T-cell (primary cell): ENCODE results near the gene ZNF335. TPM values are rescaled to one million over a fixed set of nuclear protein-coding genes. Genes with fewer than 3 reads are reported as not detected.
A peak's percentile ranks its signal among the peaks of the same experiment; 100 is the strongest.

Experiments
- ATAC-seq, 4 experiments: fragments of 200-7000 bp in 3 of 4; fragments of 150-1000 bp in 1 of 4; cut with Tn5 transposase; replicated peaks in 1 of 4; 1 replicate in 3 of 4; 2 replicates in 1 of 4; pipeline ENCODE4 v1.10.0; 2021; ENCODE audit warnings: moderate library complexity in 3 of 4, mild to moderate bottlenecking in 2 of 4, moderate number of reproducible peaks in 1 of 4
- CTCF ChIA-PET, 2 donors: fragments of 300-600 bp; sonication (Branson Sonifier 250); formaldehyde crosslinking; loops; one replicate each; lab custom pipeline; 2022; ENCODE audit warnings: antibody characterized with exemption in 2 of 2; lab: Charles Lee
- POLR2A ChIA-PET, 2 donors: fragments of 300-600 bp; sonication (Branson Sonifier 250); formaldehyde crosslinking; loops; one replicate each; lab custom pipeline; 2022; ENCODE audit warnings: antibody characterized with exemption in 2 of 2; lab: Charles Lee
- DNase-seq, 35 experiments: peaks; one replicate each; pipeline versions ENCODE4 v3.0.0 to v3.0.0-alpha.2; 2013 to 2023
- H3K27ac ChIP-seq: one replicate; pipeline ENCODE4 v1.5.1; 2013; ENCODE audit warnings: low read length
- H3K27me3 ChIP-seq, 2 experiments: replicated peaks in 1 of 2; 1 replicate in 1 of 2; 2 replicates in 1 of 2; pipeline versions ENCODE4 v1.6.1 to v1.7.0; 2013; ENCODE audit warnings: low read length in 1 of 2, mixed read lengths in 1 of 2; ENCODE audit not compliant: control insufficient read depth in 2 of 2, insufficient read depth in 2 of 2; ENCODE audit errors: extremely low read depth in 1 of 2
- H3K36me3 ChIP-seq, 2 donors: 1 replicate in 1 of 2; 2 replicates in 1 of 2; pipeline versions ENCODE4 v1.6.1 to v1.7.0; 2013; ENCODE audit warnings: low read length in 1 of 2; ENCODE audit not compliant: control insufficient read depth in 2 of 2, insufficient read depth in 1 of 2; ENCODE audit errors: extremely low read depth in 1 of 2
- H3K4me1 ChIP-seq, 2 experiments: 1 replicate in 1 of 2; 2 replicates in 1 of 2; pipeline versions ENCODE4 v1.6.1 to v1.7.0; 2013; ENCODE audit warnings: low read length in 2 of 2, mixed read lengths in 1 of 2; ENCODE audit not compliant: insufficient read depth in 2 of 2, control insufficient read depth in 1 of 2; ENCODE audit errors: extremely low read depth in 1 of 2
- H3K4me3 ChIP-seq, 2 donors: 1 replicate in 1 of 2; 2 replicates in 1 of 2; pipeline versions ENCODE4 v1.5.1 to v1.7.0; 2013; ENCODE audit warnings: mild to moderate bottlenecking in 2 of 2, low read length in 1 of 2, moderate library complexity in 1 of 2; ENCODE audit not compliant: control insufficient read depth in 1 of 2; ENCODE audit errors: extremely low read depth in 1 of 2
- H3K9me3 ChIP-seq: 2 replicates; pipeline ENCODE4 v1.7.0; 2013
- H3K27ac Mint-ChIP-seq, 2 donors: one replicate each; pipeline ENCODE4 v1.8.0; 2020 to 2021; ENCODE audit warnings: mild to moderate bottlenecking in 2 of 2, mixed read lengths in 2 of 2
- H3K27me3 Mint-ChIP-seq, 2 donors: one replicate each; pipeline ENCODE4 v1.8.0; 2021 to 2022; ENCODE audit warnings: mixed read lengths in 2 of 2
- H3K36me3 Mint-ChIP-seq: one replicate; pipeline ENCODE4 v1.8.0; 2021; ENCODE audit warnings: mixed read lengths
- H3K4me1 Mint-ChIP-seq, 3 donors: one replicate each; pipeline ENCODE4 v1.8.0; 2020 to 2022; ENCODE audit warnings: mixed read lengths in 3 of 3, mild to moderate bottlenecking in 1 of 3
- H3K4me3 Mint-ChIP-seq, 3 donors: one replicate each; pipeline ENCODE4 v1.8.0; 2020 to 2022; ENCODE audit warnings: mild to moderate bottlenecking in 3 of 3, mixed read lengths in 3 of 3, moderate library complexity in 3 of 3
- H3K9me3 Mint-ChIP-seq, 3 donors: one replicate each; pipeline ENCODE4 v1.8.0; 2020 to 2022; ENCODE audit warnings: mixed read lengths in 3 of 3
- WGBS: methylation state at CpG from one replicate; pipeline ENCODE4 v1.1.5; 2013; ENCODE audit warnings: missing lambda C conversion rate; ENCODE audit not compliant: insufficient coverage; 5-methylcytosine and 5-hydroxymethylcytosine counted together
- total RNA-seq, 35 experiments: library from RNA in 6 of 35; stranded (reverse) in 6 of 35; fragments of 120-200 nt in 1 of 35; gene quantifications; one replicate each; pipeline versions ENCODE4 v1.2.1 to v1.2.4 and lab custom pipeline; 2013 to 2026

ZNF335 gene
- total RNA-seq, 5 donors from 2014 or later (not counting 1 experiment from before 2014, with no cell fraction given) = 58.6 to 106 (median 68.3) TPM

DNA sequence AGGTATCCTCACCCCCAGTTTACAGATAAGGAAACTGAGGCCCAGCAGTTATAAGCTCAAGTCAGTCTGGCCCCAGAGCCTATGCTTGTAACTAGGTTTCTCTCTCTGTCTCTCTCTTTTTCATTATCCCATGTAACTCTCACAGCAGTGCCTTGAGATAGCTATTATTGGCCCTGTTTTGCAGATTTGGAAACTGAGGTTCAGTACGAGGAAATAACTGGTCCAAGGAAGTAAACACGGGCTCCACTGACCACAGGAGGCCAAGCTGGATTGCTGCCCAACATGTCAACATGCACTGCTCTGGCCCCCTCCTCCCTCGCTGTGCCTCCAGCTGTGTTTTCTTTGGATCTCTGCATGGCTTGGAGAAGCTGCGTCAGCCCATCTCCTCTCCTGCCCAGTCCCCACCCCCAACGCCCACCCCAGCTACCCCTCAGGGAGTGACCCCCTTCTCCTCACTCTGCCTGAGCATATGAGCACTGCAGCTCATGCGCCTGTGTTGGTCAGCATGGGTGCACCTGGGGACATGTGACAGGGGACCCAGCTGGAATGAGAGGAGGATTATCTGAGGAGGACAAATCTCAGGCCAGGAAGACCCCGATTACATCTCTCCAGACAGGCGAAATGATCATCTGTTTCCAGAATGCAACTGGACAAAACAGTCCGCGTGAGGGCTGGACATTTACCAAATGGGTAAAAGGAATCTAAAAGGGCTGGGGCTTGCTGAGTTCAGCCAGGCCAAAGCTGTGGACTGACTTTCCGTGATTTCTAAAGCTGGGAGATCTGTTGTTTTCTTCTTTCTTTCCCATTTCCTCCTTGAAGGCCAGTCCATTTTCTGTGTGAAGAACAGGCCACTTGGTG is 52.2 kb downstream of the ZNF335 start:
- ATAC-seq = no peak
- no peaks in the 10 kb centered on the region for H3K36me3 Mint-ChIP-seq

DNA sequence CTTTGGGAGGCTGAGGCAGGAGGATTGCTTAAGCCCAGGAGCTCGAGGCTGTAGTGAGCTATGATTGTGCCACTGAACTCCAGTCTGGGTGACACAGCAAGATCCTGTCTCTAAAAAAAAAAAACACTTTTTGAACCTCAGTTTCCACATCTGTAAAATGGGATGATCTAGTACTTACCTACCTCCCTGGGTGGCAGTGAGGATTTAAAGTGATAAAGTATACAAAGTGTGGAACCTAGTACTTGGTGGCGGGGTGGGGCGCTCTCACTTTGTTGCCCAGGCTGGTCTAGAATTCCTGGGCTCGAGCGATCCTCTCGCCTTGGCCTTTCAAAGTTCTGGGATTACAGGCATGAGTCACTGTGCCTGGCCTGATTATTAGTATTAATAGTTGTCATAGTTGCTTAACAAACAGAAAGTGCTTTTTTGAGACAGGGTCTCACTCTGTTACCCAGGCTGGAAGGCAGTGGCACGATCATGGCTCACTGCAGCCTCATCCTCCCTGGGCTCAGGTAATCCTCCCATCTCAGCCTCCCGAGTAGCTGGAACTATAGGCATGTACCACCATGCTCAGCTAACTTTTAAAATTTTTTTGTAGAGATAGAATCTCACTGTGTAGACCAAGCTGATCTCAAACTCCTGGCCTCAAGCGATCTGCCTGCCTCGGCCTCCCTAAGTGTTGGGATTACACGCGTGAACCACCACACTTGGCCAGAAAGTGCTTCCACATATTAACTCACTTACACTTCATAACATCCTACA is 53.0 kb downstream of the ZNF335 start:
- Histone ChIP-seq H3K4me3 (no peak overlapping the region), H3K4me1 (no peaks in the 10 kb centered on the region), H3K27me3 (peaks cover 0 to 59% of the 10 kb centered on the region in 2 experiments), H3K27ac (no peak overlapping the region), H3K36me3 (no peaks in the 10 kb centered on the region), H3K9me3 (no peaks in the 10 kb centered on the region)
- WGBS = 100% methylated on average over 4 of the region's 12 CpGs
- CTCF ChIA-PET = interaction anchor here in 1 of 2 donors (1.0 kb wide), 1 partner anchor 166 kb away, joined by 3 read pairs; no protein-coding TSS in a partner anchor
- Mint-ChIP-seq H3K4me1 (no peaks in the 10 kb centered on the region), H3K27me3 (peaks cover 31 to 46% of the 10 kb centered on the region in 2 donors), H3K4me3 (no peak overlapping the region), H3K9me3 (no peaks in the 10 kb centered on the region), H3K27ac (no peak overlapping the region), H3K36me3 (no peaks in the 10 kb centered on the region)
- no peak for ATAC-seq
- DNase-seq = no peak
- POLR2A ChIA-PET = no interaction called here

More for the DNA sequence above, 52.2 kb downstream of the ZNF335 start:
- Histone ChIP-seq H3K27me3 (peaks cover 0 to 56% of the 10 kb centered on the region in 2 experiments), H3K4me3 (no peak overlapping the region), H3K9me3 (no peaks in the 10 kb centered on the region), H3K36me3 (no peaks in the 10 kb centered on the region), H3K27ac (no peak overlapping the region), H3K4me1 (peaks cover 0 to 3% of the 10 kb centered on the region in 2 experiments)
- ChIA-PET CTCF (interaction anchor here in 1 of 2 donors (1.0 kb wide), 1 partner anchor 165 kb away, joined by 3 read pairs; no protein-coding TSS in a partner anchor), POLR2A (no interaction called here)
- no peak for DNase-seq
- 17% methylated on average over 2 of the region's 11 CpGs for WGBS
- Mint-ChIP-seq H3K9me3 (no peaks in the 10 kb centered on the region), H3K4me1 (peaks cover 0 to 5% (median 3%) of the 10 kb centered on the region in 3 donors), H3K4me3 (no peak overlapping the region), H3K27me3 (peaks cover 24 to 41% of the 10 kb centered on the region in 2 donors), H3K27ac (no peak overlapping the region)

DNA sequence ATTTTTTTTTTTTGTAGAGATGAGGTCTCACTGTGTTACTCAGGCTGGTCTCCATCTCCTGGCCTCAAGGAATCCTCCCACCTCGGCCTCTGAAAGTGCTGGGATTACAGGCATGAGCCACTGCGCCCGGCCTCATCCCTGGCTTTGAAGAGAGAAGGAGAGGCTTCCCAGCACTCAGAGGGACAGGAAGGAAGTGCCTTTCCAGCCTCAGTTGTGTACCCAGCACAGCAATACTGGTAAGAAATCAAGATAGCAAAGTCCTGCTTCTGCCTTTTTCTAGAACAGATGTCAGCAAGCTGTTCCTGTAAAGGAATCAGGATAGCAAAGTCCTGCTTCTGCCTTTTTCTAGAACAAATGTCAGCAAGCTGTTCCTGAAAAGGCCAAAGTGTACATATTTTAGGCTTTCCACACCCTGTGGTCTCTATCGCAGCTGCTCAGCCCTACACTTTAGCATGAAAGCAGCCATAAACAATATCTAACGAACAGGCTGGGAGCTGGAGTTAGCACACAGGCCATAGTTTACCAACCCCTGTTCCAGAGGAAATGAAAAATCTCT is 53.7 kb downstream of the ZNF335 start:
- H3K9me3 Mint-ChIP-seq = no peaks in the 10 kb centered on the region
- H3K9me3 ChIP-seq = no peaks in the 10 kb centered on the region
- ChIA-PET POLR2A (interaction anchor here in 1 of 2 donors (0.5 kb wide), 1 partner anchor 13 kb away, joined by 10 read pairs; no protein-coding TSS in a partner anchor), CTCF (no interaction called here)
- H3K4me1 Mint-ChIP-seq = no peaks in the 10 kb centered on the region
- no peak overlapping the region for H3K27ac Mint-ChIP-seq
- 92% methylated on average over 2 of the region's 5 CpGs for WGBS
- peaks cover 0 to 63% of the 10 kb centered on the region in 2 experiments for H3K27me3 ChIP-seq
- DNase-seq = no peak
- H3K4me3 Mint-ChIP-seq = no peak overlapping the region
- no peaks in the 10 kb centered on the region for H3K36me3 Mint-ChIP-seq
- H3K4me1 ChIP-seq = no peaks in the 10 kb centered on the region
- no peak overlapping the region for H3K4me3 ChIP-seq
- ATAC-seq = no peak
- no peaks in the 10 kb centered on the region for H3K36me3 ChIP-seq
- H3K27me3 Mint-ChIP-seq = peaks cover 31 to 46% of the 10 kb centered on the region in 2 donors
- H3K27ac ChIP-seq = no peak overlapping the region

DNA sequence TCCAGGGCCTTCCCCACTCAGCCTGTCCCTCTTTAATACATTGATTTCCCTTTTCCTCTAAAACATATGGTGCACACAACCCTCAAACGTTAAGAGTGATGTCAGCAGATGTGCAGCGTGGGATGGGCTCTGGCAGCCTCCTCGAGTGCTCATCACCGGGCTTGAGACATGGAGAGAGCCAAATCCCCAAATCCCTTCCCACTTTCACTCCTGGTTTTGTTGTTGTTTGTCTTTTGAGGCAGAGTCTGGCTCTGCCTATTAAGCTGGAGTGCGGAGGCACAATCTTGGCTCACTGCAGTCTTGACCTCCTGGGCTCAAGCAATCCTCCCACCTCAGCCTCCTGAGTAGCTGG is 54.2 kb downstream of the ZNF335 start:
- Histone ChIP-seq H3K4me3 (no peak overlapping the region), H3K36me3 (no peaks in the 10 kb centered on the region), H3K27ac (no peak overlapping the region), H3K9me3 (no peaks in the 10 kb centered on the region), H3K4me1 (no peaks in the 10 kb centered on the region), H3K27me3 (peaks cover 0 to 66% of the 10 kb centered on the region in 2 experiments)
- DNase-seq (no peak), ATAC-seq (no peak)
- Mint-ChIP-seq H3K4me3 (no peak overlapping the region), H3K9me3 (no peaks in the 10 kb centered on the region), H3K27me3 (peaks cover 31 to 48% of the 10 kb centered on the region in 2 donors), H3K4me1 (peaks cover 0 to 1% (median 0%) of the 10 kb centered on the region in 3 donors), H3K36me3 (no peaks in the 10 kb centered on the region), H3K27ac (no peak overlapping the region)
- CTCF ChIA-PET = no interaction called here
- WGBS = 67% methylated on average over 1 of the region's 5 CpGs
- POLR2A ChIA-PET = no interaction called here

DNA sequence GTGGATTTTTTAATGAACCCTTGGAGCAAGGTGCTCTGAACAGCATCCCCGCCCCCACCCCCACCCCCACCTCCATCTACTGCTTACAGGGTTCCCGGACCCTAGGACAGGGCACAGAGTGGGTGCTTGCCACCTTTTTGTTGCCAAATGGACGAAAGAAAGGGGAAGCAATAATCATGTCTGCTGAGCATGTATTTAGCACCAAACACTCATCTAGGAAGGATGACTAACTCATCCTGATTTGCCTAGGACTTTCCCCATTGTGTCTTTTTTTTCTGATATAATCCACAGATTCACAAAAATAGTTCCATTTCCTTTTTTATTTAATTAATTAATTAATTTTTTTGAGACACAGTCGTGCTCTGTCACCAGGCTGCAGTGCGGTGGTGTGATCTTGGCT is 58.9 kb downstream of the ZNF335 start:
- no peaks in the 10 kb centered on the region for H3K36me3 ChIP-seq
- H3K9me3 ChIP-seq = no peaks in the 10 kb centered on the region
- ATAC-seq (no peak), DNase-seq (no peak)
- Mint-ChIP-seq H3K27me3 (peaks cover 18 to 26% of the 10 kb centered on the region in 2 donors), H3K27ac (no peak overlapping the region), H3K36me3 (no peaks in the 10 kb centered on the region), H3K9me3 (no peaks in the 10 kb centered on the region), H3K4me1 (peaks cover 9 to 21% (median 18%) of the 10 kb centered on the region in 3 donors), H3K4me3 (no peak overlapping the region)
- POLR2A ChIA-PET = no interaction called here
- no CpG with 5 or more reads among the region's 5 CpGs for WGBS
- CTCF ChIA-PET = no interaction called here
- peaks cover 4 to 21% of the 10 kb centered on the region in 2 experiments for H3K4me1 ChIP-seq
- H3K27ac ChIP-seq = no peak overlapping the region
- H3K27me3 ChIP-seq = peaks cover 0 to 57% of the 10 kb centered on the region in 2 experiments
- H3K4me3 ChIP-seq = no peak overlapping the region

DNA sequence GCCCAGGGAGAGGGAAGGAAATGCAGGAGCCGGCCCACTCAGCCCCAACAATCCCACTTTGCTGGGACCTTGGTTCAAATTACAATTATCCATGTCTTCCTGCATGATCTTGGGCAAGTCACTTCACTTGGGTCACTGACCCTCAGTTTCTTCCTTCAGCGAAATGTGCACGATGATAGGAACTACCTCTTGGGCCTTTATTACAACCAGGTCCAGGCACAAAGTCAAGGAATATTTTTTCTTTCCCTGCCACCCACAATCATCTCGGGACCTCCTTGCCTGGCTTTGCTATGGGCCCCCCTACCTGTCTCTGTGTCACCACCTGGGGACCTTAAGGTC is 59.7 kb downstream of the ZNF335 start:
- peaks cover 18 to 22% of the 10 kb centered on the region in 2 donors for H3K27me3 Mint-ChIP-seq
- DNase-seq (no peak), ATAC-seq (no peak)
- 65% methylated on average over 4 of the region's 4 CpGs for WGBS
- CTCF ChIA-PET = no interaction called here
- no peaks in the 10 kb centered on the region for H3K36me3 Mint-ChIP-seq
- Histone ChIP-seq H3K9me3 (no peaks in the 10 kb centered on the region), H3K4me3 (no peak overlapping the region), H3K27ac (no peak overlapping the region), H3K36me3 (no peaks in the 10 kb centered on the region), H3K4me1 (peaks cover 4 to 21% of the 10 kb centered on the region in 2 experiments), H3K27me3 (peaks cover 0 to 54% of the 10 kb centered on the region in 2 experiments)
- peaks cover 9 to 21% (median 18%) of the 10 kb centered on the region in 3 donors for H3K4me1 Mint-ChIP-seq
- H3K9me3 Mint-ChIP-seq = no peaks in the 10 kb centered on the region
- peak overlapping the region; percentile 36 to 79 (median 47) for H3K4me3 Mint-ChIP-seq
- POLR2A ChIA-PET = no interaction called here
- H3K27ac Mint-ChIP-seq = no peak overlapping the region
